HG02642 (cell line): ENCODE results near the gene ARHGAP21.

Experiments
- ATAC-seq: cut with Tn5 transposase; IDR thresholded peaks from one replicate; pipeline ENCODE4 v1.9.1; 2021; ENCODE audit warnings: mild to moderate bottlenecking; ENCODE audit not compliant: unreplicated experiment, poor library complexity

The ARHGAP21 gene

DNA sequence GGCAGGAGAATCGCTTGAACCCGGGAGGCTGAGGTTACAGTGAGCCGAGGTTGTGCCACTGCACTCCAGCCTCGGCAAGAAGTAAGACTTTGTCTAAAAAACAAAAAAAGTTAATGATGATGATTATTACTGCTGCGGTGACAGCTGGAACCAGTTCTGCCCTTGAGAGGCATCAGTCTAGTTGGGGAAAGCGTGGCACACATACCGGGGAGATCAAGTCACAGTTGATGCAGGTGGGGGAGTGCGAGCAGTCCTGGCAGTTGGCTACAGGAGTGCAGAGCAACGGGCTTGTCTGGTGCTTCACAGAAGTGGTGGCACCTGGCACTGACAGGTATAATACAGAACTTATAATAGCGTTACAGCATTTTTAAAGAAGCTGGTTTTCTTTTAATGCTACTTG is 173.0 kb downstream of the ARHGAP21 start:
- ATAC-seq, result no peak

DNA sequence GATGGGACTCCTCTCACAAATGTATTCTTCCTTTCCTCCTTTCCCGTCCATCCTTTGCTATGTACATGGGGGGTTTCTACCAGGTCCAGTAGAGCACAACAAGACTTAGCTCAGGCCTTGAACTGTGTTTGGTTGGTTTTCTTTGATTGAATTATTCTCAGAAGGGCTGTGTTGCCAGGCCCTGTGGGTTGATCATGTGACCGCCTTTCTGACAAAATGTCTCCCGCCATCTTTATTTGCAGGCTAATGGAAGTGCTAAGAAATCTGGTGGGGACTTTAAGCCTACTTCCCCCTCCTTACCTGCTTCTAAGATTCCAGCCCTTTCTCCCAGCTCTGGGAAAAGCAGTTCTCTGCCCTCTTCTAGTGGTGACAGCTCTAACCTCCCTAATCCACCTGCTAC is 178.1 kb downstream of the ARHGAP21 start:
- no peak for ATAC-seq

- no peak for ATAC-seq
These were observed 178.9 kb downstream of the ARHGAP21 start for GRCh38 chr10:24544776-24545175.

DNA sequence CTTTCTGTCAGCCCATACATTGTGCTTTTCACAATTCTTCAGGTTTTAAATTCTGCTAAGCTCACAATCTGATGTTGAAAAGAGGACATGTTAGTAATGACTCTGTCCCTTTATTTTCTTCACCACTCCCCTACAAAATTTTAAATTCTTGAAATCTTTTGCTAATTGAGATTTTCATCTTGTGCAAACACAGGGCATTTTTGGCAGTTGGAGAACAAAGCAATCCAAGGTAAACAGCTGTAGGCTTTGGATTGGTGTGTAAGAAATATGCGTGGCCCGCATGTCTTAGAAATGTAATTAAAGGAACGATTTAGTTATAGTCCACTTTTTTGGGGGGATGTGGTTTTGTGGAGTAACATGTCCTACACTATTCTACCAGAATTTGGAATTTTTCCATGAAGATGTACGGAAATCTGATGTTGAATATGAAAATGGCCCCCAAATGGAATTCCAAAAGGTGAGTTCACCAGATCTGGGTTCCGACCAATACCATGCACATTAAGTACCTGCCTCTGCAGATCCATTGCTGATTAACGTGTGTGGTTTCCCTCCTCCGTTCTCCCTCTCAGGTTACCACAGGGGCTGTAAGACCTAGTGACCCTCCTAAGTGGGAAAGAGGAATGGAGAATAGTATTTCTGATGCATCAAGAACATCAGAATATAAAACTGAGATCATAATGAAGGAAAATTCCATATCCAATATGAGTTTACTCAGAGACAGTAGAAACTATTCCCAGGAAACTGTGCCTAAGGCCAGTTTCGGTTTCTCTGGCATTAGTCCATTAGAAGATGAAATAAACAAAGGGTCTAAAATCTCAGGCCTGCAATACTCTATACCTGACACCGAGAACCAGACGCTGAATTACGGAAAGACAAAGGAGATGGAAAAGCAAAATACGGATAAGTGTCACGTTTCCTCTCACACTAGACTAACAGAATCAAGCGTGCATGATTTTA is 181.1 kb downstream of the ARHGAP21 start:
- ATAC-seq, result no peak

DNA sequence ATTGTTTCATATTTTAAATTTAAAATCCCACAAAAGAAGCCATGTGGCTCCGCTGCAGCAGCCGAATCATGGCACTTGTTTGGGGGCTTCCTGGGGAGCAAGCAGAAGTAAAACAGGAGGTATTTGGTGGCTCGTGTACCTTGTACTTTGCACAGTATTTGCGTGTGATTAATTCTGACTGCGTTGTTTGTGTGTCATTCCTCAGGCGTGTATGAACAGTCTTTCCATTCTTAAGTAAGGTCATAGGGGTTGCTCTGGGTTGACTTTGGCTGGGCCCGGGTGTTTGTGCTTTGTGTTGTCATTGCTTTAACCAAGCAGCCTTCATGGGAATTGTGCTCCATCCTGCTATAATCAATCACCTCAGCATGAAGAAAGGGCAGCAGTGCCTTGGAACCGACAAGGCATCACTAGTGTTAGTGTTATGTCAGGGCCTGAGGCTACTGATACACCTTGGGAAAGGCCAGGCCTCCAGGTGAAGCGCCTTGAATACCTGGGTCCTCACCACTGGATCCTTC is 182.4 kb downstream of the ARHGAP21 start:
- ATAC-seq, result no peak

- no peak for ATAC-seq
These were observed 187.1 kb downstream of the ARHGAP21 start for GRCh38 chr10:24536636-24537035.

DNA sequence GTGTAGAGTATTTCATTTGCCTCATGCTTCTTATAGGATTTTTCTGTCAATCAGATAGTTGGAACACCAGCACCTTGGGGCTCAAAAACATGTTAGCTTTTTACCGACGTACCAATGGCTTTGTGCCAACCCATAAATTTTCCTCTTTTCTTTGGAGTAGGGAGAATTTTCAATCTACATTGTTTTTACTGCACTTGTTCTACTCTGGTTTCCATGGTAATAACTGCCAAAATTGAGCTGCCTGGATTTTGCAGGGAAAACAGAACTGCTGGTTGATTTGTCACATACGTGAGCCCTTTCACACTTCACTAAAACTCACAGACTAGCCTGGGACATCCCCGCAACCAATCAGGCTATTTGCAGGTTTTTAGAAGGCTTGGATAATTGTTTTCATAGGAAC is 189.7 kb downstream of the ARHGAP21 start:
- ATAC-seq, result no peak
